Neural progenitor cell (in vitro differentiated cells): ENCODE data around the gene RASGRP2.

Experiments used
- CTCF ChIP-seq: fragments of 200-600 bp; sonication (generic); IDR thresholded peaks from 2 replicates; pipeline ENCODE4 v1.5.1; 2017; ENCODE audit warnings: antibody characterized with exemption, mild to moderate bottlenecking
- EZH2 ChIP-seq: fragments of 200-600 bp; sonication (generic); IDR thresholded peaks from 2 replicates; pipeline ENCODE4 v1.6.1; 2017; ENCODE audit warnings: antibody characterized with exemption, mild to moderate bottlenecking, moderate library complexity
- EZH2phosphoT487 ChIP-seq: fragments of 200-600 bp; sonication (generic); IDR thresholded peaks from 2 replicates; pipeline ENCODE4 v1.6.1; 2017; ENCODE audit warnings: antibody characterized with exemption

GRCh38 chr11:64790205-64791095 is 46.5 kb upstream of the RASGRP2 start:
- TF ChIP-seq CTCF (no peak), EZH2phosphoT487 (no peak), EZH2 (no peak)
